Astrocyte (in vitro differentiated cells and primary cell): ENCODE measurements around the gene GALNT3. TPM values are rescaled to one million over a fixed set of nuclear protein-coding genes. Genes with fewer than 3 reads are reported as not detected.

ENCODE experiments used
- DNase-seq: peaks from one replicate; pipeline ENCODE4 v3.0.0-alpha.2; 2010; ENCODE audit warnings: low read depth
- FAIRE-seq: peaks from 2 replicates; lab custom pipeline; 2011; peaks lifted over from hg19 to GRCh38; lab: Jason Lieb, UNC
- H2AFZ ChIP-seq: 2 replicates; pipeline ENCODE4 v1.6.0; 2012; ENCODE audit warnings: low read depth, low read length, inconsistent platforms
- H3K27ac ChIP-seq: 2 replicates; pipeline ENCODE4 v1.5.1; 2011; ENCODE audit warnings: low read depth, low read length, inconsistent platforms
- H3K27me3 ChIP-seq: 2 replicates; pipeline ENCODE4 v1.6.0; 2011; ENCODE audit warnings: low read length, inconsistent platforms; ENCODE audit not compliant: insufficient read depth
- H3K36me3 ChIP-seq: 2 replicates; pipeline ENCODE4 v1.5.1; 2011; ENCODE audit warnings: low read length, inconsistent platforms; ENCODE audit not compliant: insufficient read depth
- H3K4me1 ChIP-seq: 2 replicates; pipeline ENCODE4 v1.5.1; 2011; ENCODE audit warnings: low read length, inconsistent platforms; ENCODE audit not compliant: insufficient read depth
- H3K4me2 ChIP-seq: 2 replicates; pipeline ENCODE4 v1.6.0; 2012; ENCODE audit warnings: low read length, inconsistent platforms
- H3K4me3 ChIP-seq: 2 replicates; pipeline ENCODE4 v1.5.1; 2011; ENCODE audit warnings: low read depth, mild to moderate bottlenecking, low read length, inconsistent platforms; ENCODE audit not compliant: insufficient read depth
- H3K79me2 ChIP-seq: 2 replicates; pipeline ENCODE4 v1.6.0; 2012; ENCODE audit warnings: mild to moderate bottlenecking, low read length, inconsistent platforms; ENCODE audit not compliant: insufficient read depth
- H3K9ac ChIP-seq: 2 replicates; pipeline ENCODE4 v1.6.0; 2012; ENCODE audit warnings: mild to moderate bottlenecking, low read length, inconsistent platforms
- H3K9me3 ChIP-seq: 2 replicates; pipeline ENCODE4 v1.5.1; 2012; ENCODE audit warnings: low read depth, mild to moderate bottlenecking, low read length, inconsistent platforms; ENCODE audit not compliant: insufficient read depth
- H4K20me1 ChIP-seq: 2 replicates; pipeline ENCODE4 v1.6.0; 2012; ENCODE audit warnings: low read length, inconsistent platforms; ENCODE audit not compliant: insufficient read depth
- H3K27ac Mint-ChIP-seq: one replicate; pipeline ENCODE4 v1.8.0; 2021; ENCODE audit warnings: mild to moderate bottlenecking, mixed read lengths; ENCODE audit not compliant: unreplicated experiment
- H3K27me3 Mint-ChIP-seq: one replicate; pipeline ENCODE4 v1.8.0; 2021; ENCODE audit warnings: low read depth, mixed read lengths; ENCODE audit not compliant: unreplicated experiment
- H3K36me3 Mint-ChIP-seq: one replicate; pipeline ENCODE4 v1.8.0; 2021; ENCODE audit warnings: low read depth, mixed read lengths; ENCODE audit not compliant: unreplicated experiment
- H3K4me1 Mint-ChIP-seq: one replicate; pipeline ENCODE4 v1.8.0; 2021; ENCODE audit warnings: low read depth, mixed read lengths; ENCODE audit not compliant: unreplicated experiment
- H3K4me3 Mint-ChIP-seq: one replicate; pipeline ENCODE4 v1.8.0; 2021; ENCODE audit warnings: mild to moderate bottlenecking, moderate library complexity, mixed read lengths; ENCODE audit not compliant: unreplicated experiment
- H3K9me3 Mint-ChIP-seq: one replicate; pipeline ENCODE4 v1.8.0; 2021; ENCODE audit warnings: mild to moderate bottlenecking, mixed read lengths; ENCODE audit not compliant: unreplicated experiment
- CTCF ChIP-seq: IDR thresholded peaks from 2 replicates; pipeline ENCODE4 v1.5.1; 2011; ENCODE audit warnings: low read depth, mild to moderate bottlenecking, inconsistent platforms, low read length, moderate library complexity; ENCODE audit not compliant: insufficient read depth
- EZH2 ChIP-seq: IDR thresholded peaks from 2 replicates; pipeline ENCODE4 v1.6.1; 2012; ENCODE audit warnings: mild to moderate bottlenecking, low read length, inconsistent platforms; ENCODE audit not compliant: insufficient read depth
- total RNA-seq: library from RNA; stranded (reverse); gene quantifications from 2 replicates; pipeline ENCODE4 v1.2.1, GENCODE V29; 2021

GALNT3 gene
- total RNA-seq, 1 donor from 2014 or later: 16.4 TPM

- no peak for FAIRE-seq
- no peak overlapping the region for H3K4me2 ChIP-seq
- H3K27me3 Mint-ChIP-seq: no peaks in the 10 kb centered on the region
- H3K4me3 Mint-ChIP-seq: no peak overlapping the region
- no peak overlapping the region for H3K27ac ChIP-seq
- H3K4me1 ChIP-seq: no peaks in the 10 kb centered on the region
- no peak for DNase-seq
- H3K9ac ChIP-seq: no peak overlapping the region
- no peaks in the 10 kb centered on the region for H3K36me3 ChIP-seq
- H3K27me3 ChIP-seq: peaks cover 4% of the 10 kb centered on the region
- H3K9me3 ChIP-seq: no peaks in the 10 kb centered on the region
- H2AFZ ChIP-seq: no peak overlapping the region
- TF ChIP-seq EZH2 (no peak), CTCF (no peak)
- no peaks in the 10 kb centered on the region for H3K79me2 ChIP-seq
- H3K9me3 Mint-ChIP-seq: no peaks in the 10 kb centered on the region
- H3K4me1 Mint-ChIP-seq: no peaks in the 10 kb centered on the region
- no peaks in the 10 kb centered on the region for H4K20me1 ChIP-seq
- no peak overlapping the region for H3K27ac Mint-ChIP-seq
- H3K4me3 ChIP-seq: no peak overlapping the region
- H3K36me3 Mint-ChIP-seq: no peaks in the 10 kb centered on the region
Observed at GRCh38 chr2:165699946-165700345, 94.1 kb downstream of the GALNT3 start.

- no peaks in the 10 kb centered on the region for H3K79me2 ChIP-seq
- Mint-ChIP-seq H3K27ac (no peak overlapping the region), H3K27me3 (no peaks in the 10 kb centered on the region), H3K36me3 (no peaks in the 10 kb centered on the region), H3K4me3 (no peak overlapping the region), H3K9me3 (no peaks in the 10 kb centered on the region), H3K4me1 (no peaks in the 10 kb centered on the region)
- no peaks in the 10 kb centered on the region for H3K9me3 ChIP-seq
- peaks cover 4% of the 10 kb centered on the region for H3K27me3 ChIP-seq
- FAIRE-seq (peak; percentile 26), DNase-seq (peak; percentile 37)
- no peak overlapping the region for H3K4me2 ChIP-seq
- no peak for TF ChIP-seq EZH2
- TF ChIP-seq CTCF: peak; percentile 50
- no peak overlapping the region for H3K27ac ChIP-seq
- no peaks in the 10 kb centered on the region for H4K20me1 ChIP-seq
- H3K36me3 ChIP-seq: no peaks in the 10 kb centered on the region
- no peaks in the 10 kb centered on the region for H3K4me1 ChIP-seq
- no peak overlapping the region for H3K4me3 ChIP-seq
- H2AFZ ChIP-seq: peak overlapping the region; percentile 39
- H3K9ac ChIP-seq: no peak overlapping the region
Observed at GRCh38 chr2:165698444-165698884, 95.6 kb downstream of the GALNT3 start.

GRCh38 chr2:165697748-165698443 lies 96.2 kb downstream of the GALNT3 start:
- H3K27me3 Mint-ChIP-seq: no peaks in the 10 kb centered on the region
- FAIRE-seq: no peak
- no peak overlapping the region for H3K9ac ChIP-seq
- no peaks in the 10 kb centered on the region for H3K9me3 ChIP-seq
- TF ChIP-seq CTCF: no peak
- no peak for TF ChIP-seq EZH2
- H3K27ac ChIP-seq: no peak overlapping the region
- no peaks in the 10 kb centered on the region for H3K9me3 Mint-ChIP-seq
- H3K4me1 ChIP-seq: no peaks in the 10 kb centered on the region
- H3K36me3 ChIP-seq: no peaks in the 10 kb centered on the region
- no peak overlapping the region for H3K27ac Mint-ChIP-seq
- H2AFZ ChIP-seq: no peak overlapping the region
- no peaks in the 10 kb centered on the region for H3K79me2 ChIP-seq
- no peak overlapping the region for H3K4me3 Mint-ChIP-seq
- DNase-seq: no peak
- no peak overlapping the region for H3K4me2 ChIP-seq
- no peaks in the 10 kb centered on the region for H3K36me3 Mint-ChIP-seq
- H3K27me3 ChIP-seq: peaks cover 4% of the 10 kb centered on the region
- H3K4me1 Mint-ChIP-seq: no peaks in the 10 kb centered on the region
- no peak overlapping the region for H3K4me3 ChIP-seq
- no peaks in the 10 kb centered on the region for H4K20me1 ChIP-seq
